Suprapubic skin (tissue), 4 donors: ENCODE measurements around the gene KLF7. TPM values are rescaled to one million over a fixed set of nuclear protein-coding genes. Genes with fewer than 3 reads are reported as not detected.

ENCODE experiments used
- DNase-seq, 2 donors: peaks; one replicate each; pipeline ENCODE4 v3.0.0-alpha.2; 2019; ENCODE audit warnings: low spot score in 2 of 2
- H3K27ac ChIP-seq: fragments of 200-600 bp; sonication (generic); one replicate; pipeline ENCODE4 v1.5.1; 2019
- H3K27me3 ChIP-seq: fragments of 200-600 bp; sonication (generic); one replicate; pipeline ENCODE4 v1.5.1; 2019
- H3K36me3 ChIP-seq: fragments of 200-600 bp; sonication (generic); one replicate; pipeline ENCODE4 v1.5.1; 2019
- H3K4me1 ChIP-seq: fragments of 200-600 bp; sonication (generic); one replicate; pipeline ENCODE4 v1.5.1; 2019
- H3K4me3 ChIP-seq: fragments of 200-600 bp; sonication (generic); one replicate; pipeline ENCODE4 v1.5.1; 2019; ENCODE audit warnings: mild to moderate bottlenecking
- H3K9me3 ChIP-seq: fragments of 200-600 bp; sonication (generic); one replicate; pipeline ENCODE4 v1.5.1; 2019
- EP300 ChIP-seq: sonication (generic); formaldehyde crosslinking; IDR thresholded peaks from one replicate; pipeline ENCODE4 v1.6.1; 2017; ENCODE audit warnings: antibody characterized with exemption
- POLR2A ChIP-seq, 2 donors: fragments of 450-650 bp; IDR thresholded peaks; one replicate each; pipeline ENCODE4 v1.6.1; 2017; ENCODE audit warnings: antibody characterized with exemption in 2 of 2, mild to moderate bottlenecking in 2 of 2, moderate library complexity in 2 of 2
- POLR2AphosphoS5 ChIP-seq, 3 donors: sonication (generic); formaldehyde crosslinking; IDR thresholded peaks; one replicate each; pipeline ENCODE4 v1.6.1; 2017; ENCODE audit warnings: antibody characterized with exemption in 3 of 3
- WGBS: methylation state at CpG from one replicate; pipeline ENCODE4 v1.1.5; 2018; 5-methylcytosine and 5-hydroxymethylcytosine counted together
- total RNA-seq, 4 donors: library from RNA; depleted of rRNA; stranded (reverse); fragments of >200 nt; gene quantifications; one replicate each; pipeline ENCODE4 v1.1.0, GENCODE V29; 2016
- TF ChIP-seq, protein P1 (sequence below), 2 donors: fragments of 200-600 bp in 1 of 2; fragments of 450-650 bp in 1 of 2; sonication (generic) in 1 of 2; IDR thresholded peaks; one replicate each; pipeline ENCODE4 v1.5.1; 2016 to 2019; ENCODE audit warnings: antibody characterized with exemption in 2 of 2, mild to moderate bottlenecking in 1 of 2, moderate library complexity in 1 of 2

Gene KLF7
- total RNA-seq, 4 donors from 2014 or later = 10.0 to 17.4 (median 10.7) TPM

DNA sequence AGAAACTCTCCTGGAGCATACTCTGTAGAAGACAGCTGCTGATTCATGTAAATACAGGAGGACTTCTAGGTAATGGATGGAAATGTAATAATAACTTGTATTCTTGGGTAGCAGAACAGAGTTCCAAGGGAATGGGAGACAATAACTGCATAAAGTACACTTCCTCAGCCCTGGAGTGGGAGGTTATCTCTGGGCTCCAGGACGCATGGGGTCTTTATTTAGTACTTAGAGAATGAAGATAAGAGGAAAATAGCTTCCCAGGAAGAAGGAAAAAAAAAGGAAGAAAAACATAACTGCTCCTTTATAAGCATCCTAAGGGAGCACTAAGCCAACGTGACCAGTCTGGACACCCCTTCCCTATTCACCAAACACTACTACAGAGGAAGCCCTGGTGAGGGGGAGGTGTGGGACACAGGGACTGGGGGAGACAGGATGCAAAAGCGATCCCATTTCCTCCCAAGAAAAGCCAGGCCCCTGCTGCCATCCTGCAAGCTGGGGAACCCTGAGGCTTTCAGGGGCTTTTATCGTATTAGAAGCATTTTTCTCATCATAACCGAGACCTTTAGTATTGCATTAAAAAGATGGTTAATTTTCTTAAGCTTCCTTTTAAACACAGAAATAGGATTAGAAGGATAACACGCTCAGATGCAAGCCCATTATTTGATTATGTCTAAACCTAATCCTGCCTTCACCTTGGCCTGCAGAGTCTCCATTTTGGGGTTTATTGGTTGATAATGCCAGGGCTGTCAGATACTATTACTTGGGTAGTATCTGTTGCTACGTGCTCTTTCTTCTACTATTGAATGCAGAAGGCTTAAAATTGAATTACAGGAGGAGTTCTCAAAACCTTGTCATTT is 78.5 kb downstream of the KLF7 start:
- no peak overlapping the region for H3K4me3 ChIP-seq
- TF ChIP-seq, protein P1, sequence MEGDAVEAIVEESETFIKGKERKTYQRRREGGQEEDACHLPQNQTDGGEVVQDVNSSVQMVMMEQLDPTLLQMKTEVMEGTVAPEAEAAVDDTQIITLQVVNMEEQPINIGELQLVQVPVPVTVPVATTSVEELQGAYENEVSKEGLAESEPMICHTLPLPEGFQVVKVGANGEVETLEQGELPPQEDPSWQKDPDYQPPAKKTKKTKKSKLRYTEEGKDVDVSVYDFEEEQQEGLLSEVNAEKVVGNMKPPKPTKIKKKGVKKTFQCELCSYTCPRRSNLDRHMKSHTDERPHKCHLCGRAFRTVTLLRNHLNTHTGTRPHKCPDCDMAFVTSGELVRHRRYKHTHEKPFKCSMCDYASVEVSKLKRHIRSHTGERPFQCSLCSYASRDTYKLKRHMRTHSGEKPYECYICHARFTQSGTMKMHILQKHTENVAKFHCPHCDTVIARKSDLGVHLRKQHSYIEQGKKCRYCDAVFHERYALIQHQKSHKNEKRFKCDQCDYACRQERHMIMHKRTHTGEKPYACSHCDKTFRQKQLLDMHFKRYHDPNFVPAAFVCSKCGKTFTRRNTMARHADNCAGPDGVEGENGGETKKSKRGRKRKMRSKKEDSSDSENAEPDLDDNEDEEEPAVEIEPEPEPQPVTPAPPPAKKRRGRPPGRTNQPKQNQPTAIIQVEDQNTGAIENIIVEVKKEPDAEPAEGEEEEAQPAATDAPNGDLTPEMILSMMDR (IDR thresholded peaks at IDR 0.05) = no peak
- TF ChIP-seq EP300 (no peak), POLR2A (IDR thresholded peaks at IDR 0.05) (no peak), POLR2AphosphoS5 (IDR thresholded peaks at IDR 0.05) (no peak)
- H3K27ac ChIP-seq = no peak overlapping the region
- 83% methylated on average over 7 of the region's 7 CpGs for WGBS
- DNase-seq = no peak
- H3K4me1 ChIP-seq = no peaks in the 10 kb centered on the region
- H3K36me3 ChIP-seq = peaks cover 38% of the 10 kb centered on the region
- H3K27me3 ChIP-seq = no peaks in the 10 kb centered on the region
- no peaks in the 10 kb centered on the region for H3K9me3 ChIP-seq

DNA sequence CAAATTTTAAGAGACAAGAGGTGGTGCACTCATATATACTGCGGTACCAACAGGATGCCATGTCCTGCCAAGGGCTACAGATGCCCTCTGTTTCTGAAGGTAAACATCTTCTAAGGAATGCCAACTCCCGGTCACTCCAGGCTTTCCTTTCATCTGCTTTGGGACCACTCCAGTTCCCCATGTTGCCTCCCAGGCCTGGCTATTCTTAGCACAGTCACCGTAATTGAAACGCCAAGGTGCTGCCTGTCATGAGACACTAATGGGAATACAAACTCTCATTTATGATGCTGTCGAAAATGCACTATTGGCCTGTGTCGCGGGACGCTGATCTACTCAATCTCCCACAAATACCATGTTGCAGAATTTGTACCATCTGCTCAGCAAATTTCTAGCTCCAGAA is 79.6 kb downstream of the KLF7 start:
- no peak overlapping the region for H3K27ac ChIP-seq
- no peaks in the 10 kb centered on the region for H3K4me1 ChIP-seq
- peaks cover 41% of the 10 kb centered on the region for H3K36me3 ChIP-seq
- WGBS = 84% methylated on average over 8 of the region's 8 CpGs
- no peak for DNase-seq
- H3K9me3 ChIP-seq = no peaks in the 10 kb centered on the region
- no peaks in the 10 kb centered on the region for H3K27me3 ChIP-seq
- TF ChIP-seq POLR2A (IDR thresholded peaks at IDR 0.05) (no peak), POLR2AphosphoS5 (IDR thresholded peaks at IDR 0.05) (no peak), EP300 (no peak)
- TF ChIP-seq, protein P1 (IDR thresholded peaks at IDR 0.05) = no peak
- no peak overlapping the region for H3K4me3 ChIP-seq

GRCh38 chr2:207085110-207085509 is 80.6 kb downstream of the KLF7 start:
- 90% methylated on average over 5 of the region's 5 CpGs for WGBS
- Histone ChIP-seq H3K4me1 (no peaks in the 10 kb centered on the region), H3K27ac (no peak overlapping the region), H3K9me3 (no peaks in the 10 kb centered on the region), H3K27me3 (no peaks in the 10 kb centered on the region), H3K4me3 (no peak overlapping the region), H3K36me3 (peaks cover 51% of the 10 kb centered on the region)
- no peak for DNase-seq
- TF ChIP-seq, protein P1 (IDR thresholded peaks at IDR 0.05) = no peak
- TF ChIP-seq POLR2A (IDR thresholded peaks at IDR 0.05) (no peak), EP300 (no peak), POLR2AphosphoS5 (IDR thresholded peaks at IDR 0.05) (no peak)

DNA sequence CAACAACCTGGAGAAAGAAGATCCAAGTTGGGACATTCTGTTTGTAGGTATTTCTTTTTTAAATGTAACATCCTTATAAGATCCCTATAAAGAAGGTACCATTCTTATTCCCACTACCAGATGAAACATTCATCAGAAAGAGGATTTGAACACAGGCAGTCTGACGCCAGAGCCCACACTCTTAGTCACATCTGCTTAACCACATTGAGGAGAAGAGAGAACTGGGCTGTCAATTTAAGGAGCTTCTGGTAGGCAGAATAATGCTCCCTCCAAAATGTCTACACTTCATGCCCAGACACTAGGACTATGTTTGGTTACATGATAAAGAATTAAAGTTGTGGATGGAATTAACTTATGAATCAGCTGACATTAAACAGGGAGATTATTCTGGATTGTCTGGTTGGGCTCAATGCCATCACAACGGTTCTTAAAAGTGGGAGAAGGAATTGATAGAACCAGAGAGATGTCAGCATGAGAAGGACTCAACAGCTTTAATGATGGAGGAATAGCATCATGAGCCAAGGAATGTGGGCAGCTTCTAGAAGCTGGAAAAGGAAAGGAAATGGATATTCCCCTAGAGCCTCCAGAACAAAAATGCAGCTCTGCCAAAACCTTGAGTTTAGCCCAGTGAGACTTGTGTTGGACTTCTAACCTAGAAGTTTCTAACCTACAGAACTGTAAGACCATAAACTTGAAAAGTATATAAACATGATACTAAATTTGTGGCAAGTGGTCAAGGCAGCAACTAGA is 82.2 kb downstream of the KLF7 start:
- DNase-seq = no peak
- Histone ChIP-seq H3K9me3 (no peaks in the 10 kb centered on the region), H3K4me1 (no peaks in the 10 kb centered on the region), H3K4me3 (no peak overlapping the region), H3K36me3 (peaks cover 67% of the 10 kb centered on the region), H3K27ac (no peak overlapping the region), H3K27me3 (no peaks in the 10 kb centered on the region)
- 80% methylated on average over 2 of the region's 2 CpGs for WGBS
- TF ChIP-seq POLR2A (IDR thresholded peaks at IDR 0.05) = no peak

DNA sequence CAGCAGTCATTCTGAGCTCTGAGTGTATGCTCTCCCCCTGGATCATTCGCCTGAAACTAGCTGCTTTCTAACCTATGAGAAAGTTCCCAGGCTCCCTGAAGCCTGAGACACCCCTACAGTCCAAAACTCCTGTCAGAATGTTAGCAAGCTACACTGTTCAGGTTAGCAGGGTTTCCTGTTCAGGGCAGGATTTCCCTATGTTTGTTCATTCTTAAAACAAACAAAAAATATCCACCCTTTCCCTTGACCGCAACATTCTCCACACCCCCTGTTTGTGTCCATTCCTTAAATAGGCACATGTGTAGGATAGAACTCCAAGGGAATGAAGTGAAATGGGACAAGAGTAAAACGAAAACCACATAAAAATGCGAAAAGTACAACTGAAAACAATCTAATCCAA is 83.1 kb downstream of the KLF7 start:
- 78% methylated on average over 4 of the region's 4 CpGs for WGBS
- Histone ChIP-seq H3K9me3 (no peaks in the 10 kb centered on the region), H3K4me1 (no peaks in the 10 kb centered on the region), H3K36me3 (peaks cover 73% of the 10 kb centered on the region), H3K4me3 (no peak overlapping the region), H3K27ac (no peak overlapping the region), H3K27me3 (no peaks in the 10 kb centered on the region)
- no peak for DNase-seq
- TF ChIP-seq POLR2AphosphoS5 (IDR thresholded peaks at IDR 0.05) (no peak), POLR2A (IDR thresholded peaks at IDR 0.05) (no peak), EP300 (no peak)
- TF ChIP-seq, protein P1 (IDR thresholded peaks at IDR 0.05) = no peak
